ENCODE data around the gene GPD2. TPM values are rescaled to one million over a fixed set of nuclear protein-coding genes. Genes with fewer than 3 reads are reported as not detected.
"Not testable (repeated sequence)": the region's sequence is repeated elsewhere in the genome, so short reads cannot be mapped to it uniquely, and the experiment has no call there.

GPD2 gene
- total RNA-seq, 1 experiment from 2014 or later = 32.2 TPM

- H3K4me3 Mint-ChIP-seq; ATAC-seq; POLR2A ChIA-PET; H3K27ac Mint-ChIP-seq; DNase-seq (ENCODE audit: low spot score); H3K36me3 Mint-ChIP-seq; H3K4me1 Mint-ChIP-seq; CTCF ChIA-PET; H3K27me3 Mint-ChIP-seq (ENCODE audit: low read depth); H3K9me3 Mint-ChIP-seq: not testable (repeated sequence)
These were observed 59.8 kb downstream of the GPD2 start for GRCh38 chr2:156495998-156496397.

GRCh38 chr2:156505696-156506095 lies 69.5 kb downstream of the GPD2 start:
- no peak overlapping the region for H3K4me3 Mint-ChIP-seq
- ATAC-seq = no peak
- ChIA-PET POLR2A (no interaction called here), CTCF (no interaction called here)
- H3K27ac Mint-ChIP-seq = no peak overlapping the region
- no peaks in the 10 kb centered on the region for H3K9me3 Mint-ChIP-seq
- no peaks in the 10 kb centered on the region for H3K4me1 Mint-ChIP-seq
- TF ChIP-seq MLX (CRISPR knock-in tag; IDR thresholded peaks at IDR 0.05) (no peak), PRDM15 (CRISPR knock-in tag; IDR thresholded peaks at IDR 0.05) (no peak), ETV6 (CRISPR knock-in tag; IDR thresholded peaks at IDR 0.05) (no peak), KAT7 (CRISPR knock-in tag; IDR thresholded peaks at IDR 0.05; ENCODE audit: borderline replicate concordance) (no peak), ESRRA (CRISPR knock-in tag; IDR thresholded peaks at IDR 0.05; ENCODE audit: borderline replicate concordance) (no peak)
- TF ChIP-seq, protein P1, sequence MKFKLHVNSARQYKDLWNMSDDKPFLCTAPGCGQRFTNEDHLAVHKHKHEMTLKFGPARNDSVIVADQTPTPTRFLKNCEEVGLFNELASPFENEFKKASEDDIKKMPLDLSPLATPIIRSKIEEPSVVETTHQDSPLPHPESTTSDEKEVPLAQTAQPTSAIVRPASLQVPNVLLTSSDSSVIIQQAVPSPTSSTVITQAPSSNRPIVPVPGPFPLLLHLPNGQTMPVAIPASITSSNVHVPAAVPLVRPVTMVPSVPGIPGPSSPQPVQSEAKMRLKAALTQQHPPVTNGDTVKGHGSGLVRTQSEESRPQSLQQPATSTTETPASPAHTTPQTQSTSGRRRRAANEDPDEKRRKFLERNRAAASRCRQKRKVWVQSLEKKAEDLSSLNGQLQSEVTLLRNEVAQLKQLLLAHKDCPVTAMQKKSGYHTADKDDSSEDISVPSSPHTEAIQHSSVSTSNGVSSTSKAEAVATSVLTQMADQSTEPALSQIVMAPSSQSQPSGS (CRISPR knock-in tag; IDR thresholded peaks at IDR 0.05; ENCODE audit: borderline replicate concordance, low read depth) = no peak
- DNase-seq (ENCODE audit: low spot score) = no peak
- H3K36me3 Mint-ChIP-seq = no peaks in the 10 kb centered on the region
- H3K27me3 Mint-ChIP-seq (ENCODE audit: low read depth) = no peaks in the 10 kb centered on the region

DNA sequence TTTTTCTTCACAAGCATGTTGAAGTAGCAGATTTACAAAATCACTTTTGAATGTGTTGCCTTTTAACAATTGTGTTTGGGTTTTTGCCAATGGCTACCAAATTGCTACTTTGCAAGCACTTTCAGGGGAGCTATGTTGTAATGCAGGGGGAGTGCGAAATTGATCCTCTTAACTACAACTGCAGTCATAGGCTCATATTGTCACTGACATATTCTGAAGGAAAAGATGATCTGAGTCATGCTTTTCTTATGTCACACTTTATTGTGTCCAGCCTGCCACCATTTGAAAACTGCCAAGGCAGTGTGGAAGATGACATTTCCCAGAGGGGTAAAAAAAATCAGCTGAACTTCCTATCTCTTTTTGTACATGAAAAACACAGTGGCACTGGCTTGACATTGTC lies 74.9 kb downstream of the GPD2 start:
- Mint-ChIP-seq H3K27ac (no peak overlapping the region), H3K4me3 (no peak overlapping the region), H3K27me3 (ENCODE audit: low read depth) (no peaks in the 10 kb centered on the region), H3K4me1 (no peaks in the 10 kb centered on the region), H3K9me3 (no peaks in the 10 kb centered on the region), H3K36me3 (peaks cover 2% of the 10 kb centered on the region; the same call in 1 of the 2 replicates)
- ATAC-seq = no peak
- CTCF ChIA-PET = no interaction called here
- DNase-seq (ENCODE audit: low spot score) = no peak
- POLR2A ChIA-PET = no interaction called here
- TF ChIP-seq ZNF219 (CRISPR knock-in tag; IDR thresholded peaks at IDR 0.05; ENCODE audit: borderline replicate concordance) (no peak), PRRX2 (CRISPR knock-in tag; IDR thresholded peaks at IDR 0.05) (no peak), ELF4 (CRISPR knock-in tag; IDR thresholded peaks at IDR 0.05; ENCODE audit: low read depth) (no peak)

- peaks cover 2% of the 10 kb centered on the region; the same call in 1 of the 2 replicates for H3K36me3 Mint-ChIP-seq
- no peaks in the 10 kb centered on the region for H3K9me3 Mint-ChIP-seq
- ATAC-seq (no peak), DNase-seq (ENCODE audit: low spot score) (no peak)
- no peak overlapping the region for H3K27ac Mint-ChIP-seq
- H3K27me3 Mint-ChIP-seq (ENCODE audit: low read depth) = no peaks in the 10 kb centered on the region
- TF ChIP-seq NR2C2 (CRISPR knock-in tag; IDR thresholded peaks at IDR 0.05) (no peak), GABPB1 (CRISPR knock-in tag; IDR thresholded peaks at IDR 0.05) (no peak), CREB1 (CRISPR knock-in tag; IDR thresholded peaks at IDR 0.05) (no peak)
- TF ChIP-seq, protein P2, sequence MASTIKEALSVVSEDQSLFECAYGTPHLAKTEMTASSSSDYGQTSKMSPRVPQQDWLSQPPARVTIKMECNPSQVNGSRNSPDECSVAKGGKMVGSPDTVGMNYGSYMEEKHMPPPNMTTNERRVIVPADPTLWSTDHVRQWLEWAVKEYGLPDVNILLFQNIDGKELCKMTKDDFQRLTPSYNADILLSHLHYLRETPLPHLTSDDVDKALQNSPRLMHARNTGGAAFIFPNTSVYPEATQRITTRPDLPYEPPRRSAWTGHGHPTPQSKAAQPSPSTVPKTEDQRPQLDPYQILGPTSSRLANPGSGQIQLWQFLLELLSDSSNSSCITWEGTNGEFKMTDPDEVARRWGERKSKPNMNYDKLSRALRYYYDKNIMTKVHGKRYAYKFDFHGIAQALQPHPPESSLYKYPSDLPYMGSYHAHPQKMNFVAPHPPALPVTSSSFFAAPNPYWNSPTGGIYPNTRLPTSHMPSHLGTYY (CRISPR knock-in tag; IDR thresholded peaks at IDR 0.05) = no peak
- ChIA-PET POLR2A (no interaction called here), CTCF (no interaction called here)
- no peak overlapping the region for H3K4me3 Mint-ChIP-seq
- no peaks in the 10 kb centered on the region for H3K4me1 Mint-ChIP-seq
These were observed 75.6 kb downstream of the GPD2 start for GRCh38 chr2:156511803-156512202.
